GM18861 (cell line): ENCODE data around the gene CTU2.

Experiments used
- ATAC-seq: cut with Tn5 transposase; IDR thresholded peaks from one replicate; pipeline ENCODE4 v1.9.1; 2021; ENCODE audit not compliant: unreplicated experiment

Gene CTU2

DNA sequence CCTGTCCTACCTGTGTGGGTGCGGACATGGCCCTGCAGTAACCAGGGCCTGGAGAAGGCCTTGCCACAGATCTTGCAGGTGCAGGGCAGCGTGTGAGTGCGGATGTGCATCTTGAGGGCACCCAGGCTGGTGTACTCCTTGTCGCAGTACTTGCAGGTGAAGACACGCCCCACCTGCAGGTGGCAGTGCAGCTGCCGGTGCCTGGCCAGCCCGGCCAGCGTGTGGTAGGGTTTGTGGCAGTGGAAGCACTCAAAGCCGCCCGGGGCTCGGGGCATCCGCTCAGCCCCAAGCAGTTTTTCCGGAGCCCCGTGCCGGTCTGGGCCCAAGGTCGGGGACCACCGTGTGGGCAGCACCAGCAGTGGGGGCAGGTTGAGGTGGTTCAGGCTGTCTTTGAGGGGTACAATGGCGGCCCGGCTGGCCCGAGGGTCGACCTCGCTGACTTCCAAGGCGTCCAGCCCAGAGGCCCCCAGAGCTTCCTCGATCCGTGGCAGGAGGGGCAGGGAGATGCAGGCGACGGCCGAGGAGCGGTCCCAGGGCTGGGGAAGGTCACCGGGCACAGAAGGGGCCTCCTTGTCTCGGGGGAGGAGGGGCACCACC lies 25.1 kb upstream of the CTU2 start:
- ATAC-seq, result no peak

DNA sequence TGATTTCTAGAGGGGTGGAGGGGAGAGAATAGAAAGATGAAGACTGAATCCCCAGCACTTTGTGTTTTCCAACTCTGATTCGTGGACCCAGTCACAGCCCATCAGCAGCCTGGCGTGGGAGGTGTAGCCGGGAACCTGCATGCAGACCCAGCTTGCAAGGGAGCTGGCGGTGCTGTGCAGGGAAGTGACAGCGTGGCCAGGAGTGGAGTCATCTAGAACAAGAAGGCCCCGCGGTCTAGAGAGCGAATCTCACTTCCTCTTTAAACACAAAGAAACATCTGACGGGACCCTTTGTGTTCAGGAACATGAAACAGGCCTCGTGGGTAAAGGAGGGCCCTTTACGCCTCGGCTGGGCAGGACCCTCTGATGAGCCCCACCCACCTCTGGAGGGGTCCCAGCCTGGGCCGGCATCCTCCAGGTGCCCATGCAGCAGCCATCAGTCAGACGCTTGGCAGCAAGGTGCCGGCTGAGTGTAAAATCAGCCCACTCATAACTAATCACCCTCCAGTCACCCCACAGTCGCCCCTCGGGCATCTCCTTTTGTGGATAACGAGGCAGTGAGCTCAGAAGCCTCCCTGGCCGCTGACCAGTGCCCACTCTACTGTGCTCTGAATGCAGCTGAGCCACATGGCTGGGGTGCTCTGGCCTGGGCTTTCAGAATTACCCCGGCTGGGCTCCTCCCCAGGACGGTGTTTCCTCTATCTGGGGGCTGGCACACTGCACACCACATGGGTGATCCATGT lies 24.4 kb upstream of the CTU2 start:
- ATAC-seq, result peak; percentile 64

DNA sequence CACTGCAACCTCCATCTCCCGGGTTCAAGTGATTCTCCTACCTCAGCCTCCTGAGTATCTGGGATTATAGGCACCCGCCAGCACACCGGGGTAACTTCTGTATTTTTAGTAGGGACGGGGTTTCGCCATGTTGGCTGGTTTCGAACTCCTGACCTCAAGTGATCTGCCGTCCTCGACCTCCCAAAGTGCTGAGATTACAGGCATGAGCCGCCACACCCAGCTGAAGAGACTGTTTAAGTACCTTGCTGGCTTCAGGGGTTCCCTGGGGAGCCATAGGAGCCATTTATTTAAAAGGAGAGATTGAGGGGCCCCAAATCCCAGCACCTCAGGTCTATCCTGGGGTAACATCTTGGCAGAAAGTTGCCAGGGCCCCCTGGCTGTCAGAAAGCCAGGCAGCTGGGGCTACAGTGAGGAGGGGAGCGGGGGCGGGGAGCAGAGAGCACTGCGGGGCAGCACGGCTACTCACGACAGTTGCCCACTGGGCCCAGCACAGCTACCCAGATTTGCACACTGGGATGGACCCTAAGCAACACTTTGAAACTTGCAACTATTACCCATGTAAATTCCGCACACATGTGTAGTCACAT lies 21.6 kb upstream of the CTU2 start:
- ATAC-seq, result no peak

DNA sequence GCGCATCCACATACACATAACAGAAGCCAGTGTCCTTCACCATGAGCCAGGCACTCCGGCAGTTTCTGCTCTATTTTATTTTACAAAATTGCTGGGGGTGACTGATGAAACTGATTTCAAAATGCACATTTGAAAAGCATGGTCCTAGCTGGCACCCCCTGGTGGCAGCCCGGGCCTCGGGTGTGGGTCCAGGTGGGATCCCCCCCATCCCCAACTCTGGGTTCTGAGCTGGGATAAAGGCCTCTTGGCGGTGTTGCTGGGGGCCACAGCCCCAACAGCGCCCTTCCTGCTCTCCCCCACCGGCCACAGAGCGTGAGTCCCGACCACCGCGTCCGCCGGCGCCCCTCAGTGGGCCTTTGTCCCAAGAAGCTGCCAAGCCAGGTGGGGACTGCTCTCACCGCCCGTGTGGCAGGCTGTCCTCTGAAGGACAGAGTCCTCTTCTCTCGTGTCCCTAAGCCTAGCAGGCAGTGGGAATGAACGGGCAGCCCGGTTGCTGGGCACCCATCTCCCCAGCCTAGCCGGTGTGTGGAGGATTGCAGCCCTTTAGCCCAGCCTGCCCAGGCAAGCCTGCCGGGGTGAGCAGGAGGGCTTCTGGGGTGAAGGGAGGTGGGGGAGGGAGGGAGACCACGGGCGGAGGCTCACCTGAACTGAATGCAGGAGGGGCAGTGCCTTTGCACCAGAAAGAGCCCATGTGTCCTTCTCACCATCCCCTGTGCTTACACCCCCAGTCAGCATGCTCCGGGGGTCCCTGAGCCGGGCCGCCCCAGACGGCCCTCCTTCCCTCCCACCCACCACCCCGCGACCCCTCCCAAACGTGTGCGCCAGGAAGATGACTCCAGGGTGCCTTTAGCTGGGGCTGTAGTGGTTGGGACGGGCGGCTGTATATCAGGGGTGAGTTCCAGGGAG lies 20.9 kb upstream of the CTU2 start:
- no peak for ATAC-seq

DNA sequence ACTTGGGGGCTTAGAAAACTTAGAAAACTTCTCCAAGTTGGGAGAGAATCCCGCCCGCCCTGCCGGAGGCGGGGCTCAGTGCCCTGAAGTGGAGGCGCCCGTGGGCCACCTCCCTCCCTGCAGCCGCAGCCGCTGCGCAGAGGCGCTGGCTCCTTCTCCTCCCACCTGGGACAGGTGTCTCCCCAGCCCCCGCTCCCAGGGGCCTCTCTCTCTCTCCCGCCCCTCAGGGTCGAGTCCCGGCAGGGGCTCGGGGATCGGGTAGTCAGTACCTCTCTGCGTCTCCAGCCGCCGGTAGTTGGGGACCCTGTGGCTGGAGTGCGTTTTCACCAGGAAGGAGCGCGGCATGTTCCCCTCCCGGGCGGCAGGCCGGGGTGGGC lies 20.3 kb upstream of the CTU2 start:
- ATAC-seq, result no peak

DNA sequence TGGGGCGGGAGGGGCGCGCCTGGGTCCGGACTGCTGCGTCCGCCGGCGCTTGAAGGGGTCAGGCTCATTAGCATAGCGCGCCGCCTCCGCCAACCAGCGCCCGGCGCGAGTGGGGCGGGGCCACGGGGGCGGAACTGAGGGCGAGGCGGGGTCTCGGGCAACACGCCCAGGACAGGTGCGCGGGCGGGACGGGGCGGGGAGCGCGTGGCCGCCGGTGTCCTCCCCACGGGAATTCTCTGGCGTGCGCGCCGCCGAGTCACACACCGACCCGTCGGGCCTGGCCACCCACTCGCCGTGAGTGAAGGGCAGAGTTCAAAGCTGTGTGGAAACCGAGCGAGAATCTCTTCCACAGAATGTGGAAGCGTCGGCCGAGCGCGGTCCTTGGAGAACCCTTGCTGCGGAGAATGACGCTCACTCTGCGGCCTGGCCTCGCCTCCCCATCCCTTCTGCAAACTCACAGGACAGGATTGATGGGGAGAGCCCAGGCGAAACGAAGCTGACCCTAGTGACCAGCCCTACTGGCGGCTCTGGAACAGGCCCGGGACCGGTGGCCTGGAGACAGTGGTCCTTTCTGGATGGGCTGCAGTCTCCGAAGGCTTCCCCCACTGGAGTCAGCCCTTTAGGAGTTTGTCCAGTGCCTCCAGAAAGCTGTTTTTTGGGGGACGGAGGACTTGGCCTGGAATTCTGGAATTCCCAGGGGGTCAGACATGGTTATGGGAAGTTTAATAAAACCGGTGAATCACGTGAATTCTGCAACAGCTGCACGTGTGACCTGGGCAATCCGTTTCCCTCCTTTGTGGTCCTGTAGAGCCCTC lies 19.7 kb upstream of the CTU2 start, which contains the start of gene SNAI3:
TSS of gene SNAI3 (minus strand) at position 69 of the 815 bp plus-strand sequence. CDS start 101 bp downstream, outside the sequence.
- peak; percentile 42 for ATAC-seq

DNA sequence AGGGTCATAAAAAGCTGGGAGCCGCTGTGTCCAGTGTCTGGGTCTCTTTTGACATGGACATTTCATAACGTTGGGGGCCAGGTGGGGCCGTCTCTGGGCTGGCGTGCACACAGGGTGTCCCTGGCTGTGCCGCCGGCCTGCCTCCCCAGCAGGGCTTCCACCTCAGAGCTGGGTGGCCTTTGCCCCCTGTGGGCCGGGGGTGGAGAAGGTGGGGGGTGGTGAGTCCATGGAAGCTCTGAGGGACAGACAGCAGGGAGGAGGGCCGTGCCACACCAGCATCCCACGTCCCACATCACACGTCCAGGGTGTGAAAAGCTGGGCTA lies 19.1 kb upstream of the CTU2 start:
- ATAC-seq, result no peak

DNA sequence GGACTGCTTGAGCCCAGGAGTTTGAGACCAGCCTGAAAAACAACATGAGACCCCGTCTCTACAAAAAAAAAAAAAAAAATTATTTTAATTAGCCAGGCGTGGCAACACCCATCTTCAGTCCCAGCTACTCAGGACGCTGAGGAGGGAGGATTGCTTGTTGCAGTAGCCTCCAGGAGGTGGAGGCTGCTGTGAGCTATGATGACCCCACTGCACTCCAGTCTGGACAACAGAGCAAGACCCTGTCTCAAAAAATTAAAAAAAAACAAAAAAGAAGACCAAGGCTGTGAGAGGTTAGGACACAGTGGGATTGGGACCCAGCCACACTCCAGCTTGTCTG lies 18.7 kb upstream of the CTU2 start:
- no peak for ATAC-seq

DNA sequence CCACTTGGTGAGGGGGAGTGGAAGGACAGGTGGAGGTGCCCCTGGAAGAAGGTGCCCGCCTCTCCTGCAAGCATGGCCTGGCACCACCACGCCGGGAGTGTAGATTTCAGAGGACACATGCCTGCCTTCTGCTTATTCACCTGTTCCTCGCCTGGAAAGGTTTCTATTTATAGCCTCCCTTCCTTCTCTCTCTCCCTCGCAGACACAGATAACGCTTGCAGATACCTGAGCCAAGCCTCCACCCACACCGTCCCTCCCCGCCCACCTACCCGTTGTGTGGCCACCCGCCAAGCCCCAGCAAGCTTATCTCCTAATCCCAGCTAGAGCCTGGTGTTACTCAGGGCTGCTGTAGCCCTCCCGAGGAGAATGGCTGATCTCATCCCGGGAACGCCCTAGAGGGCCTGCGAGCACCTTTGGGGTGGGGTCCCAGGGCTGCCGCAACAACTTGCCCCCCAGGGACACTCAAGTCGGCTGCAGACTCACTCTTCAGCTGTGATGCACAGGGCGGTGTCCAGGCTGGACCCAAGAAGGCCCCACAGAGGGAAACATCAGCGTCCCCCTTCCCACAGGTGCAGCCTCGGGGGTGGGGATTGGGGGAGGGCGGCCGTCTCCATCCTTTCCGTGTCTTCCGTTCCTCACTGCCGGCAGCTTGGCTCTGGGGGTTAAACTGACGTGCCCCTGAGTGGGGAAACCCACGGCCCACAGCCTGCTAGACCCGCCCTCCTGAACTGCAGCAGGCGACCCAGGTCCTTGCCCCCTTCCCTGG lies 18.1 kb upstream of the CTU2 start:
- no peak for ATAC-seq

DNA sequence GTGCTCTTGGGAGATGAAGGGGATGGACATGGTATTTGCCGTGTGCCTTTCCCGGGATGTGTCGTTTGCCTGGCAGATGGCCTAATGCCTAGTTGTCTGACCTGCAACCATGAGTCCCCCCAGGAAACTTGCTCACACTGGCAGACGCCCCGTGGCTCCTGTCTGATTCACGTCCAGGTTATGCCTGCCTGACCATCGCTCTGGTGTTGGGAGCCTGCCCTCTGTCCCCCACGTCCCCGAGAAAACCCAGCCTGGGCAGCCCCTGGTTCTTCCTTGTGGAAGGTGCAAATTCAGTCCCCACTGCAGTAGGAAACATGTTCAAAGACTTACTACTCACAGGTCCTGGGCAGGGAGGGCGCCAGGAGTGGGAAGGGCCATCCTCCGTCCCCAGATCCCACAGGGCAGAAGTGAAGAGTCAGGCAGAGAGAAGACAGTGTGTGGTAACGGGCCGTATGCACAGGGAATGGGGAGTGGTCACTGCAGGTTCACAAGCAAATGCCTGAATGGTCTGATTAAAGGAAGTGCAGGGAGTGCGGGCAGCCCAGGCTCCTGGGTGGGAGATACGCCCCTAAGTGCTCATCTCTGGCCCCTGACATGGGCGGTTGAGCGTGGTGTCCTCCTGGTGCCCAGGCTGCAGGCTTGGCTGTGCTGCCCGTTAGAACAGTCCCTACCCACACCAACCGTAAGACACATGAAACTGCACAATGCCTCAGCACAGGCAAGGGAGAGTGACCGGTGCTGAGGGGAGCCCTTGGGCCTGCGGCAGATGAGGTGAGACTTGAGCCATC lies 15.8 kb upstream of the CTU2 start:
- no peak for ATAC-seq

DNA sequence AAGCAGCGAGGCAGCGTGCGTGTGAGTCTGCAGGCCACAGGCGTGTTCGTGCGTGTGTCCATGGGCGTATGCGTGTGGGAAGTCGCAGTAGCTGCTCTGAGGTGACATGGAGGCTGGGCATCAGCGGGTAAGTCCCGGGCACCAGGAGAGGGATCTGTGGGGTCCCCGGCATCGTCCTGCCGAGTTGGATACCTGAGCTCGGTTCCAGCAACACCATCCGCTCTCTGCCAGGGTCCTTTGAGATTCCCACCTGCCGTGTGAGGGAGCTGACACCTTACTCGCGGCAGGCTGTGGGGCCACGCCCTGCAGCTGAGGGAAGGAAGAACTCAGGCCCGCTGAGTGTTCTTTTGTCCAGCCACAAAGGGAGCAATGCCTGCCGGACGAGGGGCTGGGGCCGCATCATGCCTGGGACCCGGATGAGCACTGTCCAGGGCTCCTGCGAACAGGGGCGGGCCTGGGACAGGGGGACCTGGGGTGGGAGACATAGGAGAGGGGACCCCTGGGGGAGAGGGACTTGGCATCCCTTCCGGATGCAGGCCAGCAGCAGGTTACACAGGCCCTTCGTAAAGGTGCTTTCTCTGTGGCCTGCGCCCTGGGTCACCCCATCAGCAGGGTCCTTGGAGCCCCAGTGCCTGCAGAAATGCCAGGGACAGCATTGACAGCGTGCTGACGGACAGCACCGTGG lies 15.0 kb upstream of the CTU2 start:
- no peak for ATAC-seq

DNA sequence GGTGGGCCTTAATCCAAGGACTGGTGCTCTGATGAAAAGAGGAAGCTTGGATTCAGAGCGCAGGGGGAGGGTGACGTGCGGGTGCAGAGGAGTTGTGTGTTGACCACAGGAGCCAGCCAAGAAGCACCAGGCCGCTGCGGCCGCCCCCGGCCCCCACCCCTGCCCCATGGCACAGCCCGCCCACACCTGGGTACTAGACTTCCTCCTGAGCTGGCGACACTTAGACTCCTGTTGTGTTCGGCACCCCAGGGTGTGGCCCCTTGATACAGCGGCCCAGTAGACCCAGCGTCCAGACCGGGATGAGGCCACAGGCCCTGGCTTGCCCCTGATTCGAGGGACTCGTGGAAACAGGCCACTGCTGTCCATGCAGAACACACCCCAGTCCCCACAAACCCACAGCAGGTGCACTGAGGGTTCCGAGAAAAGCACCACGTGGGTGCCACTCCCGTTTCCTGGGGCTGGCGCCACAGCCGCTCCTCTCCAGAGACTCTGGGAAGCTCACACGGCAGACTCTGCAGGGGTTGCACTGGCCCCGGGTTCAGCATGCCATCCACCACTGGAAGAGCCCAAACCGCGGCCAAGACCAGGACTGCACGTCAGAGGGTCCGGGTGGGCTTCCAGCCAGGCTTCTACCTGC lies 14.3 kb upstream of the CTU2 start:
- no peak for ATAC-seq

DNA sequence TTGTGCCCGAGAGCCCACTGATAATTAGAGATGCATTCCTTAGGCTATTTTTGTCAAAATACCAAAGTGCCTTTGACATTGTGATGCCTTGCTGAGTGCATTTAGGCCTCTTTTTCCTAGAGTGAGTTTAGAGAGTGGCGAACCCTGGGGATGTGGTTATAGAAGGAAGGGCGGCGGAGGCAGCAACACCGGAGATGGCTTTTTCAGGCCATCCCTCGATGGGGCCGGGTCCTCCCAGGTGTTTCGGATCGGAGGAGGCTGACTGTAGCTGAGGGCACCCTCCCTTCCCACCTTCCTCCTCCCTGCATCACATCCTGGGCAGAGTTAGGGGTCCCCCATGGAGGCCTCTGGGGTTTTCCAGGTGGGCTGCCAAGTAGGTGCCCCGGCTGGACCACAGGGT lies 13.4 kb upstream of the CTU2 start:
- no peak for ATAC-seq

DNA sequence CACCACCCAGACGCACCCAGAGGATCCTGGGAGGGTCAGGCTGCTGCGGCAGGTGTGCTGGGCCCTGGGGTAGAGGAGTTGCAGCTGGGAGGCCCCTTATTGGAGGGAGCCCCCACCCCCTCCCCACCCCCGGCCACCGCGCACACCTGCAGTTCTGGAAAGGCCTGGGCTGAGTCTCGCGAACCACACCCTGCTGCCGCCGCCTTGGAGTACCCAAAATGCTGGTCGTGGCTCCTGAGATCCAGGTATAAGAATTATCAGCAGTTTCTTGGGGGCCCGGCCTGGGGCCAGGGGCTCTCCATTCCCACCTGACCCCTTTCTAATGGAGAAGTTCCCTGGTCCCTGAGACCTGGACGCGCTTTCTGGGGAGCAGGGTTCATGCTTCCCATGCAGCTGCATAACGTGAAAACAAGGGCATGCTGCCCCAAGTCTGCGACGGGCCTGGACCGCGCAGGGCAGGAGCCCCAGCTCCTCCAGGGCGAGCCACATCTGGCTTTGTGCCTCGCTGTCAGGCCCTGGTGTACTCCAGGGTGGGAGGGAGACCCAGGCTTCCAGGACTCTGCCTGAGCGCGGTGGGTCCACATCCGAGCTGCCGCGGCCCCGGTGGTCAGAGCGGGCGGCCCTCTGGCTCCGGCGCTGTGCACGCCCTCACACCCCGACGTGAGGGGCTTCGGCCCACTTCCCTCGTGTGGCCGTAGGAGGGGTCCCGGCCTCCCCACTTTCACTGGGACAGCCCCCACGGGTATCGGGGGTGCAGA lies 12.7 kb upstream of the CTU2 start:
- ATAC-seq, result no peak

DNA sequence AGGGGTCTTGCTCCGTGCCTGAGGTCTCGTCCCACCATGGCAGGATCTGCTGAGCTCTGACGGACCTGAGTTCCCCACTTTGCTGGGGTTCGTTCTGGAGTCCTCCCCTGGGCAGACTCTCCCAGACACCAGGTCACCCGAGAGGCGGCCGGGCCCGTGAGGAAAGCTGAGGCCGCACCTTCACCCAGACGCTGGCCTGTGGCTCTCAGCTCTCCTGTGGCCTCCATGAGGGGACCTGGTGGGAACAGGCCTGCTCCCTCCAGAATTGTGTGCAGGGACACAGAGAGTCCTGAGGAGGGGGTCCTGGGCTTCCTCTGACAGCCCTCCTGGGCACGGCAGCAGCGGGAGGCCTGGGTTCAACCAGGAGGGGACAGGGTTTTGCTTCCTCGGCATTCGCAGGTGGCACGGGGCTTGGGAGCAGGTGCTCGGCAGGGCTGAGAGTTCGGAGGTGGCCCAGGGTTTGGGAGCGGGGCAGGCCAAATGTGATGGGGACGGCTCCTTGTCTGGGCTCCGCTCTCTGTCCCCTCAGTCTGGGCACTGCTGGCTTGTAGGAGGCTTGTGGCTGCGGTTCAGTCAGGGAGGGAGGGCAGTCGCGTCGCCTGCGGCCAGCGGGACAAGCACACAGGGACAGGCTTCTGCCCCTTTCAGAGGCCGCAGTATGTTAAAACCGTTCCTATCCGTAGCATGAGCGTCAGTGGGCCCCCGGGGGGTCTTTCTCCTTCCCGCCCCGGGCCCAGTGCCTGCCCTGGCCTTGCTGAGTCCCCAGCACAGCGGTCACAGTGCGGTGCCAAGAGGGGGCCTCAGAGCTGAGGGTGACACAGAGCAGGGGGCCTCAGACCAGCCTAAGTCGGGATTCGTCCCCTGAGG lies 11.8 kb upstream of the CTU2 start:
- no peak for ATAC-seq

DNA sequence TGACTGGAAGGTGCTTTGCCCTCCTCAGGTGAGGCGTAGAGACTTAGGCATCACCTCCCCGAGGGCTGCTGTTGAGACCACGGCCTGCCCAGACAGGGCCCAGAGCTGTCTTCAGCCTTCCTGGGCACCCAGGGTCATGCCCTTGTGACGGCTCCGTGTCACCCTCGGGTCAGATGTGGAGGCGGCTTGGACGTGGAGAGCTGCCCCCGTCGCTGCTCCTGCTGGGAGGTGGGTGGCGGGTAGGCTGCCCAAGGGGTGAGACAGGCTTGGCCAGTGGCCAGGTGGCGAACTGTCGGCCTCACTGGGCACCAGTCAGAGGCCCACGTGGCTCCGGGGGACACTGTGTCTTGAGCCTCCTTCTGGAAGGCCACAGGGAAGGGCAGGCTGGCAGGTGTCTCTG lies 11.1 kb upstream of the CTU2 start:
- ATAC-seq, result no peak

DNA sequence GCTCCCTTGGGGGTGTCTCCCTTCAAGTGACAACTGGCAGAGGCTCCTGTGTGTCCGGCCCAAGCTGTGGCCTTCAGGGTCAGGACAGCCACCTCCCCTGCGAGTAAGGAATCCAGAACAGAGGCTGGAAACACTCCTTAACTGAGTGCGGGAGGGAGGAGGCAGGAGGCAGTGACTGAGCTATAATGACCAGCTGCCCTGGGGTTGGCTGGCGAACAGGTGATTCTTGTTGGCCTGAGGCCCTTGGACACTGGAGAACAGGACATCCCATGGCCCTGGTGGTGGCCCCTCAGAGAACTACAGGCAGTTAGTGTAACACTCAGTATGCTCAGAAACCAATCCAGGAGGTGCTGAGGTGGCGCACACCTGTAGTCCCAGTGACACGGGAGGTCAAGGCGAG lies 10.6 kb upstream of the CTU2 start:
- no peak for ATAC-seq
